ENCODE results near the gene AMOTL2. TPM values are rescaled to one million over a fixed set of nuclear protein-coding genes. Genes with fewer than 3 reads are reported as not detected.
A peak's percentile ranks its signal among the peaks of the same experiment; 100 is the strongest.

AMOTL2 gene
- polyA plus RNA-seq, 1 of the 3 experiments (the other 2 are of a cell fraction): 185 TPM

GRCh38 chr3:134369861-134370596 lies 4.2 kb downstream of the AMOTL2 start:
- Histone ChIP-seq H2AFZ (ENCODE audit: low read depth) (no peak overlapping the region), H4K20me1 (ENCODE audit: insufficient read depth) (peaks cover 63% of the 10 kb centered on the region), H3K4me3 (ENCODE audit: low read depth in 2 of 2, low read length in 1 of 2) (peak overlapping the region in 1 of 2 experiments; percentile 5; a peak in 1 of 4 replicates), H3K9me2 (no peaks in the 10 kb centered on the region), H3K4me2 (peak overlapping the region; percentile 89), H3K9ac (peak overlapping the region; percentile 100), H3K79me2 (ENCODE audit: insufficient read depth) (peaks cover 87% of the 10 kb centered on the region), H3K27ac (ENCODE audit: low read depth in 2 of 2, low read length in 1 of 2) (peak overlapping the region; percentile 64 to 99; a peak in 3 of 4 replicates), H3K36me3 (replicated peaks in 1 of 2; ENCODE audit: control insufficient read depth in 1 of 2, insufficient read depth in 2 of 2, low read length in 1 of 2) (peaks cover 66 to 69% of the 10 kb centered on the region in 2 experiments), H3F3A (replicated peaks; ENCODE audit: insufficient read depth) (peaks cover 71% of the 10 kb centered on the region), H3K27me3 (ENCODE audit: insufficient read depth) (no peaks in the 10 kb centered on the region), H3K9me3 (no peaks in the 10 kb centered on the region), H3K4me1 (ENCODE audit: control insufficient read depth in 1 of 2, insufficient read depth in 2 of 2, low read depth in 1 of 2, low read length in 1 of 2) (peaks cover 8 to 71% of the 10 kb centered on the region in 2 experiments; a peak in 3 of 4 replicates)
- ChIA-PET CTCF (interaction anchor here (1.5 kb wide), 1 partner anchor 104 kb away, joined by 4 read pairs; no protein-coding TSS in a partner anchor), POLR2A (no interaction called here)
- 78% methylated on average over 2 of the region's 2 CpGs for WGBS (ENCODE audit: low lambda C conversion rate)
- no peak for DNase-seq
- TF ChIP-seq YY1 (IDR thresholded peaks at IDR 0.05; ENCODE audit: low read depth) (peak; percentile 12; the same call in 1 of the 2 replicates), USF1 (IDR thresholded peaks at IDR 0.05; ENCODE audit: borderline replicate concordance, low read depth) (no peak)

- Histone ChIP-seq H3K27ac (ENCODE audit: low read depth in 2 of 2, low read length in 1 of 2) (peak overlapping the region; percentile 64 to 99; a peak in 3 of 4 replicates), H3K4me2 (peak overlapping the region; percentile 89), H3K4me3 (ENCODE audit: low read depth in 2 of 2, low read length in 1 of 2) (peak overlapping the region in 1 of 2 experiments; percentile 5; a peak in 2 of 4 replicates), H3K9me3 (no peaks in the 10 kb centered on the region), H2AFZ (ENCODE audit: low read depth) (no peak overlapping the region), H3K27me3 (ENCODE audit: insufficient read depth) (no peaks in the 10 kb centered on the region), H3K4me1 (ENCODE audit: control insufficient read depth in 1 of 2, insufficient read depth in 2 of 2, low read depth in 1 of 2, low read length in 1 of 2) (peaks cover 8 to 77% of the 10 kb centered on the region in 2 experiments; a peak in 3 of 4 replicates), H3K36me3 (replicated peaks in 1 of 2; ENCODE audit: control insufficient read depth in 1 of 2, insufficient read depth in 2 of 2, low read length in 1 of 2) (peaks cover 67 to 69% of the 10 kb centered on the region in 2 experiments), H3K9me2 (no peaks in the 10 kb centered on the region), H4K20me1 (ENCODE audit: insufficient read depth) (peaks cover 63% of the 10 kb centered on the region), H3K9ac (peak overlapping the region; percentile 100), H3F3A (replicated peaks; ENCODE audit: insufficient read depth) (peaks cover 78% of the 10 kb centered on the region), H3K79me2 (ENCODE audit: insufficient read depth) (peaks cover 82% of the 10 kb centered on the region)
- DNase-seq: no peak
- ChIA-PET POLR2A (no interaction called here), CTCF (no interaction called here)
- WGBS (ENCODE audit: low lambda C conversion rate): 36% methylated on average over 10 of the region's 10 CpGs
- TF ChIP-seq MXI1 (IDR thresholded peaks at IDR 0.05; ENCODE audit: low read depth, low read length): no peak
- peak; percentile 16; the same call in 1 of the 2 replicates for TF ChIP-seq RXRA (IDR thresholded peaks at IDR 0.05; ENCODE audit: borderline replicate concordance, low read depth)
- no peak for TF ChIP-seq RFX5 (IDR thresholded peaks at IDR 0.05; ENCODE audit: low read length)
- TF ChIP-seq EP300 (IDR thresholded peaks at IDR 0.05; ENCODE audit: borderline replicate concordance in 1 of 2, low read depth in 1 of 2, low read length in 1 of 2): peak in 1 of 2 experiments; percentile 63; a peak in 1 of 4 replicates
- TF ChIP-seq, protein P1, sequence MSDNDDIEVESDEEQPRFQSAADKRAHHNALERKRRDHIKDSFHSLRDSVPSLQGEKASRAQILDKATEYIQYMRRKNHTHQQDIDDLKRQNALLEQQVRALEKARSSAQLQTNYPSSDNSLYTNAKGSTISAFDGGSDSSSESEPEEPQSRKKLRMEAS (IDR thresholded peaks at IDR 0.05; ENCODE audit: low read depth): peak; percentile 67
- TF ChIP-seq USF1 (IDR thresholded peaks at IDR 0.05; ENCODE audit: borderline replicate concordance, low read depth): no peak
- TF ChIP-seq, protein P2, sequence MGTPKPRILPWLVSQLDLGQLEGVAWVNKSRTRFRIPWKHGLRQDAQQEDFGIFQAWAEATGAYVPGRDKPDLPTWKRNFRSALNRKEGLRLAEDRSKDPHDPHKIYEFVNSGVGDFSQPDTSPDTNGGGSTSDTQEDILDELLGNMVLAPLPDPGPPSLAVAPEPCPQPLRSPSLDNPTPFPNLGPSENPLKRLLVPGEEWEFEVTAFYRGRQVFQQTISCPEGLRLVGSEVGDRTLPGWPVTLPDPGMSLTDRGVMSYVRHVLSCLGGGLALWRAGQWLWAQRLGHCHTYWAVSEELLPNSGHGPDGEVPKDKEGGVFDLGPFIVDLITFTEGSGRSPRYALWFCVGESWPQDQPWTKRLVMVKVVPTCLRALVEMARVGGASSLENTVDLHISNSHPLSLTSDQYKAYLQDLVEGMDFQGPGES (IDR thresholded peaks at IDR 0.05; ENCODE audit: low read depth, low read length): no peak
- peak; percentile 12; the same call in 1 of the 2 replicates for TF ChIP-seq REST (IDR thresholded peaks at IDR 0.05; ENCODE audit: low read depth, low read length)
- no peak; the same call in 1 of the 2 replicates for TF ChIP-seq POLR2AphosphoS5 (IDR thresholded peaks at IDR 0.05; ENCODE audit: low read depth, low read length)
- TF ChIP-seq, protein P3, sequence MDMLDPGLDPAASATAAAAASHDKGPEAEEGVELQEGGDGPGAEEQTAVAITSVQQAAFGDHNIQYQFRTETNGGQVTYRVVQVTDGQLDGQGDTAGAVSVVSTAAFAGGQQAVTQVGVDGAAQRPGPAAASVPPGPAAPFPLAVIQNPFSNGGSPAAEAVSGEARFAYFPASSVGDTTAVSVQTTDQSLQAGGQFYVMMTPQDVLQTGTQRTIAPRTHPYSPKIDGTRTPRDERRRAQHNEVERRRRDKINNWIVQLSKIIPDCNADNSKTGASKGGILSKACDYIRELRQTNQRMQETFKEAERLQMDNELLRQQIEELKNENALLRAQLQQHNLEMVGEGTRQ (IDR thresholded peaks at IDR 0.05; ENCODE audit: borderline replicate concordance, low read depth, low read length): no peak
- TF ChIP-seq SMC3 (IDR thresholded peaks at IDR 0.05; ENCODE audit: low read depth, low read length): no peak
- no peak for TF ChIP-seq EZH2phosphoT487 (IDR thresholded peaks at IDR 0.05; ENCODE audit: borderline replicate concordance, low read depth)
- TF ChIP-seq CHD2 (IDR thresholded peaks at IDR 0.05; ENCODE audit: low read length, partially characterized antibody): no peak
- TF ChIP-seq RCOR1 (IDR thresholded peaks at IDR 0.05; ENCODE audit: low read length): no peak
- no peak for TF ChIP-seq TAF1 (IDR thresholded peaks at IDR 0.05; ENCODE audit: borderline replicate concordance, low read depth, low read length)
These were observed 5.0 kb downstream of the AMOTL2 start for GRCh38 chr3:134369231-134369741.

Data from SK-N-SH (cell line).